NCI-H1436 treated with DMSO at 0.1 percent for 48 hours (cell line): ENCODE measurements around the gene TRAM2.
"Not testable (repeated sequence)": the region's sequence is repeated elsewhere in the genome, so short reads cannot be mapped to it uniquely, and the experiment has no call there.

Experiments used
- DNase-seq: peaks from one replicate; lab custom pipeline; 2025; lab: John Stamatoyannopoulos, UW

Gene TRAM2

GRCh38 chr6:52491203-52492069 lies 85.4 kb downstream of the TRAM2 start:
- DNase-seq, result no peak

- no peak for DNase-seq
These were observed 87.0 kb downstream of the TRAM2 start for GRCh38 chr6:52489881-52490280.

- DNase-seq, result no peak
These were observed 93.2 kb downstream of the TRAM2 start for GRCh38 chr6:52483671-52484003.

GRCh38 chr6:52482903-52483670 lies 93.8 kb downstream of the TRAM2 start:
- DNase-seq, result no peak

GRCh38 chr6:52475307-52475706 lies 101.6 kb downstream of the TRAM2 start:
- DNase-seq, result no peak

GRCh38 chr6:52474173-52474572 lies 102.7 kb downstream of the TRAM2 start:
- no peak for DNase-seq

- DNase-seq, result not testable (repeated sequence)
These were observed 115.7 kb downstream of the TRAM2 start for GRCh38 chr6:52461194-52461593.

GRCh38 chr6:52457096-52457495 lies 119.8 kb downstream of the TRAM2 start:
- DNase-seq, result no peak

GRCh38 chr6:52454556-52454955 lies 122.3 kb downstream of the TRAM2 start:
- DNase-seq, result no peak
